ENCODE data around the gene GALM.

DNA sequence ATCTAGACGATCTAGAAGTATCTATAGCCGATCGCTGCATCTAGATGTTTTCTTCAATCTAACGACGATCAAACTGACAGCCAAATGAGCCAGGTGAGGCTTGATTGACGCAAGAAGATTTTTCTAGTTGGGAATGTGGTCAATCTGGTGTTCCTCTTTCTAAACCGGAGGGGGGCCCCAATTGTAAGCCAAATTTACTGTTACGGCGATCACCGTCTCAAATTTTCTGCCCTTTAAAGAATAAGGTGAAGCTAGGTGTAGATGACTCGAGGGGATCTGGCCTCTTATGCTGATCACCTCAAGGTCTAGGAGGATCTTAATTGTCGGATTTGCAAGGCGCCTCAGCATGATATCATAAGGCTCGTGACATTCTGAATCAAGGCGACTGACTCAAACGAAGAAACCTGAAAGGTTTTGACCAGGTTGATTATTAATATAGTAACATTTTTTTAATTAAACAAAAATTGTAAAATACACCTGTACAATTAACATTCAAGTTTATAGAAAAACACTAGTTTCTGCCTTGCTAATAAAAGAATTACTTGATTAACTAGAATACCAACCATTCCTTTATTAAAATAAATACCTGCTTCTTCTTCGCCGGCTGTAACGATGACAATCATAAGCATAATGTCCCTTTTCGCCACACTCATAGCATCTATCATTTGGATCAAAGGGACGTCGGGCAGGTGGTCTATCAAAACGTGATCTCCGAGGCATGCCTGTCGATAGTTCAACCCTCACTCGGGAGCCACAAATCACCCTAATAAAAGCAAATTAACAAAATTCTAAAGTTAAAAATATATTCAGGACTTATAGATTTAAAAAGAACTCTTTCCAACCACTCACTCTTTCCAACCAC, 83.3 kb downstream of the GALM start:
- TF ChIP-seq POLR2A (IDR thresholded peaks at IDR 0.05): no peak
- TF ChIP-seq, protein P1, sequence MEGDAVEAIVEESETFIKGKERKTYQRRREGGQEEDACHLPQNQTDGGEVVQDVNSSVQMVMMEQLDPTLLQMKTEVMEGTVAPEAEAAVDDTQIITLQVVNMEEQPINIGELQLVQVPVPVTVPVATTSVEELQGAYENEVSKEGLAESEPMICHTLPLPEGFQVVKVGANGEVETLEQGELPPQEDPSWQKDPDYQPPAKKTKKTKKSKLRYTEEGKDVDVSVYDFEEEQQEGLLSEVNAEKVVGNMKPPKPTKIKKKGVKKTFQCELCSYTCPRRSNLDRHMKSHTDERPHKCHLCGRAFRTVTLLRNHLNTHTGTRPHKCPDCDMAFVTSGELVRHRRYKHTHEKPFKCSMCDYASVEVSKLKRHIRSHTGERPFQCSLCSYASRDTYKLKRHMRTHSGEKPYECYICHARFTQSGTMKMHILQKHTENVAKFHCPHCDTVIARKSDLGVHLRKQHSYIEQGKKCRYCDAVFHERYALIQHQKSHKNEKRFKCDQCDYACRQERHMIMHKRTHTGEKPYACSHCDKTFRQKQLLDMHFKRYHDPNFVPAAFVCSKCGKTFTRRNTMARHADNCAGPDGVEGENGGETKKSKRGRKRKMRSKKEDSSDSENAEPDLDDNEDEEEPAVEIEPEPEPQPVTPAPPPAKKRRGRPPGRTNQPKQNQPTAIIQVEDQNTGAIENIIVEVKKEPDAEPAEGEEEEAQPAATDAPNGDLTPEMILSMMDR (IDR thresholded peaks at IDR 0.05): no peak

Measured in right lobe of liver (tissue), 4 donors.